GM13976 (cell line): ENCODE measurements around the gene ZYG11B.
A peak's percentile ranks its signal among the peaks of the same experiment; 100 is the strongest.

ENCODE experiments used
- DNase-seq: peaks from one replicate; pipeline ENCODE4 v3.0.0; 2012; ENCODE audit warnings: low spot score
- in situ Hi-C: fragments of 300-500 bp; cut with MboI; formaldehyde crosslinking; loops from one replicate; pipeline ENCODE4 v1.12.0; 2022; ENCODE audit warnings: low sequenced_read_pairs, mixed read lengths, inconsistent platforms; ENCODE audit not compliant: unreplicated experiment
- TF ChIP-seq, protein P1 (sequence below): IDR thresholded peaks from 2 replicates; pipeline ENCODE4 v1.5.1; 2012; ENCODE audit warnings: borderline replicate concordance, mild to moderate bottlenecking; ENCODE audit not compliant: insufficient read depth; ENCODE audit errors: extremely low read depth, missing control alignments, control extremely low read depth

The ZYG11B gene

GRCh38 chr1:52693843-52694242 lies 32.4 kb upstream of the ZYG11B start:
- no peak for DNase-seq
- TF ChIP-seq, protein P1, sequence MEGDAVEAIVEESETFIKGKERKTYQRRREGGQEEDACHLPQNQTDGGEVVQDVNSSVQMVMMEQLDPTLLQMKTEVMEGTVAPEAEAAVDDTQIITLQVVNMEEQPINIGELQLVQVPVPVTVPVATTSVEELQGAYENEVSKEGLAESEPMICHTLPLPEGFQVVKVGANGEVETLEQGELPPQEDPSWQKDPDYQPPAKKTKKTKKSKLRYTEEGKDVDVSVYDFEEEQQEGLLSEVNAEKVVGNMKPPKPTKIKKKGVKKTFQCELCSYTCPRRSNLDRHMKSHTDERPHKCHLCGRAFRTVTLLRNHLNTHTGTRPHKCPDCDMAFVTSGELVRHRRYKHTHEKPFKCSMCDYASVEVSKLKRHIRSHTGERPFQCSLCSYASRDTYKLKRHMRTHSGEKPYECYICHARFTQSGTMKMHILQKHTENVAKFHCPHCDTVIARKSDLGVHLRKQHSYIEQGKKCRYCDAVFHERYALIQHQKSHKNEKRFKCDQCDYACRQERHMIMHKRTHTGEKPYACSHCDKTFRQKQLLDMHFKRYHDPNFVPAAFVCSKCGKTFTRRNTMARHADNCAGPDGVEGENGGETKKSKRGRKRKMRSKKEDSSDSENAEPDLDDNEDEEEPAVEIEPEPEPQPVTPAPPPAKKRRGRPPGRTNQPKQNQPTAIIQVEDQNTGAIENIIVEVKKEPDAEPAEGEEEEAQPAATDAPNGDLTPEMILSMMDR, result no peak
- in situ Hi-C loops, result loop anchor here (25.0 kb wide), 1 partner anchor 557 kb away; the partner anchor contains the start of gene ZFYVE9

GRCh38 chr1:52695627-52696026 lies 30.6 kb upstream of the ZYG11B start:
- TF ChIP-seq, protein P1, result no peak
- no peak for DNase-seq
- in situ Hi-C loops, result loop anchor here (25.0 kb wide), 1 partner anchor 558 kb away; the partner anchor contains the start of gene ZFYVE9

GRCh38 chr1:52697795-52698674 lies 28.2 kb upstream of the ZYG11B start, which contains the start of gene COA7:
TSS of gene COA7 (minus strand) at chr1:52698347. CDS start at chr1:52698326, 21 bp downstream.
- in situ Hi-C loops, result loop anchor here (25.0 kb wide), 1 partner anchor 561 kb away; the partner anchor contains the start of gene ZFYVE9
- peak; percentile 86 for DNase-seq
- TF ChIP-seq, protein P1, result no peak

- DNase-seq, result peak; percentile 88
- in situ Hi-C loops, result loop anchor here (25.0 kb wide), 1 partner anchor 484 kb away; the partner anchor contains the start of gene CPT2
- TF ChIP-seq, protein P1, result no peak
Observed at GRCh38 chr1:52702886-52703787, 23.1 kb upstream of the ZYG11B start.

DNA sequence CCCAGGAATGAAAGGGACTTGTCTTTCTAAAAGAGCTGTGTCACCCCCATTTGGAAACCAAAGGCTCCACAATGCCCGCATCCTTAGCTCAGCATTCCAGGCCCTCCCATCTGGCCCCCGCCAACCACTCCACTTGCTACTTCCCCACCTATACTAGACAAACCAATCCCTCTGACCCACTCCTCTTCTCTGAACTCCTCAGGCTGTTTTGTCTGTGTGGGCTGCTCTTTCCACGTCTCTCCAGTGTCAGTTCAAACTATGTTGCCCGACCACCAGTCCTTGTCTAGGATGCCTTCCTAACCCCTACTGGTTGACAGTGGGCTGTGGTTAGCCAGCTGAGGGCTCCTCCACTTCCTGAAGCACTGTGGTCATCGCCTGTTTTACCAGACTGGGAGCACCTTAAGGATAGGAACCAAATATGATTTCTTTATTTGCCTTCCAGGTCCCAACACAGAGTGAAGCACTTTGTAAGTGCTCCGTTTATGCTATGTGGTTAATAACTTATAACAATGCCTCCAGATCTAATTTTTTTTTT lies 20.1 kb upstream of the ZYG11B start:
- in situ Hi-C loops, result loop anchor here (25.0 kb wide), 1 partner anchor 481 kb away; the partner anchor contains the start of gene CPT2
- no peak for DNase-seq
- TF ChIP-seq, protein P1, result no peak
